HepG2 (cell line): ENCODE data around the gene MSS51. TPM values are rescaled to one million over a fixed set of nuclear protein-coding genes. Genes with fewer than 3 reads are reported as not detected.

Experiments
- CCDC6 ChIP-seq: sonication (generic); formaldehyde crosslinking; IDR thresholded peaks from 2 replicates; pipeline ENCODE4 v1.8.1; 2022; ENCODE audit warnings: mild to moderate bottlenecking, missing genetic modification reagents, moderate library complexity
- HNRNPLL ChIP-seq: fragments of 200-400 bp; formaldehyde crosslinking; IDR thresholded peaks from 2 replicates; pipeline ENCODE4 v1.6.1; 2017; ENCODE audit warnings: mild to moderate bottlenecking, low read depth, low read length; ENCODE audit not compliant: poor library complexity, severe bottlenecking
- PAWR ChIP-seq: sonication (generic); formaldehyde crosslinking; IDR thresholded peaks from 2 replicates; pipeline ENCODE4 v1.4.0; 2020; ENCODE audit warnings: missing genetic modification reagents, mild to moderate bottlenecking, borderline replicate concordance
- PHF5A ChIP-seq: IDR thresholded peaks from one replicate; pipeline ENCODE4 v1.6.1; 2018; ENCODE audit warnings: low read depth, missing genetic modification reagents; ENCODE audit not compliant: unreplicated experiment
- TMF1 ChIP-seq: sonication (generic); formaldehyde crosslinking; IDR thresholded peaks from 2 replicates; pipeline ENCODE4 v1.8.1; 2022; ENCODE audit warnings: low read depth, missing genetic modification reagents
- ZNF251 ChIP-seq: sonication (generic); formaldehyde crosslinking; IDR thresholded peaks from 2 replicates; pipeline ENCODE4 v1.9.0; 2021; ENCODE audit warnings: mild to moderate bottlenecking, missing genetic modification reagents
- ZNF3 ChIP-seq: IDR thresholded peaks from 2 replicates; pipeline ENCODE4 v1.7.0; 2017; ENCODE audit warnings: inconsistent platforms
- ZNF816 ChIP-seq: sonication (generic); formaldehyde crosslinking; IDR thresholded peaks from 2 replicates; pipeline ENCODE4 v1.8.0; 2022; ENCODE audit warnings: missing genetic modification reagents, mild to moderate bottlenecking, borderline replicate concordance
- ZNF839 ChIP-seq: sonication (generic); formaldehyde crosslinking; IDR thresholded peaks from 2 replicates; pipeline ENCODE4 v1.4.0; 2020; ENCODE audit warnings: missing genetic modification reagents, mild to moderate bottlenecking, borderline replicate concordance
- polyA plus RNA-seq, 8 experiments: library from polyadenylated mRNA; depleted of rRNA in 3 of 8; stranded (reverse) in 7 of 8; unstranded in 1 of 8; fragments of >200 nt; fragmentation: Illumina TruSeq in 4 of 8; extraction: Trizol in 4 of 8; gene quantifications; 2 replicates each; pipeline versions ENCODE4 v1.2.1 to v1.2.3, GENCODE V29; 2011 to 2016; ENCODE audit warnings: low read depth in 4 of 8, missing spikeins in 1 of 8, mixed read lengths in 1 of 8; ENCODE audit not compliant: insufficient read depth in 1 of 8
- total RNA-seq, 5 experiments: library from RNA; depleted of rRNA; stranded (reverse); fragments of >200 nt; fragmentation: Illumina TruSeq; extraction: Trizol; gene quantifications; 2 replicates each; pipeline ENCODE4 v1.2.3, GENCODE V29; 2016; ENCODE audit warnings: low read depth in 1 of 5
- TF ChIP-seq, protein P1 (sequence below): sonication (generic); formaldehyde crosslinking; IDR thresholded peaks from 2 replicates; pipeline ENCODE4 v1.5.0; 2020; ENCODE audit warnings: mild to moderate bottlenecking, missing genetic modification reagents, borderline replicate concordance
- TF ChIP-seq, protein P2 (sequence below), 2 experiments: sonication (generic) in 1 of 2; formaldehyde crosslinking in 1 of 2; IDR thresholded peaks; 2 replicates each; pipeline versions ENCODE4 v1.4.0 to v1.6.1; 2016 to 2020; ENCODE audit warnings: borderline replicate concordance in 1 of 2, low read depth in 1 of 2, mild to moderate bottlenecking in 1 of 2, missing genetic modification reagents in 1 of 2
- TF ChIP-seq, protein P3 (sequence below): sonication (generic); formaldehyde crosslinking; IDR thresholded peaks from 2 replicates; pipeline ENCODE4 v1.8.0; 2023; ENCODE audit warnings: mild to moderate bottlenecking, missing genetic modification reagents
- TF ChIP-seq, protein P4 (sequence below): sonication (generic); formaldehyde crosslinking; IDR thresholded peaks from 2 replicates; pipeline ENCODE4 v1.9.0; 2022; ENCODE audit warnings: missing genetic modification reagents, mild to moderate bottlenecking, borderline replicate concordance

The MSS51 gene
- total and polyA plus RNA-seq, 2 of the 13 experiments (the other 11 are each of a cell fraction or from before 2014, with no cell fraction given) = 0.91 to 2.4 TPM

- TF ChIP-seq, protein P1, sequence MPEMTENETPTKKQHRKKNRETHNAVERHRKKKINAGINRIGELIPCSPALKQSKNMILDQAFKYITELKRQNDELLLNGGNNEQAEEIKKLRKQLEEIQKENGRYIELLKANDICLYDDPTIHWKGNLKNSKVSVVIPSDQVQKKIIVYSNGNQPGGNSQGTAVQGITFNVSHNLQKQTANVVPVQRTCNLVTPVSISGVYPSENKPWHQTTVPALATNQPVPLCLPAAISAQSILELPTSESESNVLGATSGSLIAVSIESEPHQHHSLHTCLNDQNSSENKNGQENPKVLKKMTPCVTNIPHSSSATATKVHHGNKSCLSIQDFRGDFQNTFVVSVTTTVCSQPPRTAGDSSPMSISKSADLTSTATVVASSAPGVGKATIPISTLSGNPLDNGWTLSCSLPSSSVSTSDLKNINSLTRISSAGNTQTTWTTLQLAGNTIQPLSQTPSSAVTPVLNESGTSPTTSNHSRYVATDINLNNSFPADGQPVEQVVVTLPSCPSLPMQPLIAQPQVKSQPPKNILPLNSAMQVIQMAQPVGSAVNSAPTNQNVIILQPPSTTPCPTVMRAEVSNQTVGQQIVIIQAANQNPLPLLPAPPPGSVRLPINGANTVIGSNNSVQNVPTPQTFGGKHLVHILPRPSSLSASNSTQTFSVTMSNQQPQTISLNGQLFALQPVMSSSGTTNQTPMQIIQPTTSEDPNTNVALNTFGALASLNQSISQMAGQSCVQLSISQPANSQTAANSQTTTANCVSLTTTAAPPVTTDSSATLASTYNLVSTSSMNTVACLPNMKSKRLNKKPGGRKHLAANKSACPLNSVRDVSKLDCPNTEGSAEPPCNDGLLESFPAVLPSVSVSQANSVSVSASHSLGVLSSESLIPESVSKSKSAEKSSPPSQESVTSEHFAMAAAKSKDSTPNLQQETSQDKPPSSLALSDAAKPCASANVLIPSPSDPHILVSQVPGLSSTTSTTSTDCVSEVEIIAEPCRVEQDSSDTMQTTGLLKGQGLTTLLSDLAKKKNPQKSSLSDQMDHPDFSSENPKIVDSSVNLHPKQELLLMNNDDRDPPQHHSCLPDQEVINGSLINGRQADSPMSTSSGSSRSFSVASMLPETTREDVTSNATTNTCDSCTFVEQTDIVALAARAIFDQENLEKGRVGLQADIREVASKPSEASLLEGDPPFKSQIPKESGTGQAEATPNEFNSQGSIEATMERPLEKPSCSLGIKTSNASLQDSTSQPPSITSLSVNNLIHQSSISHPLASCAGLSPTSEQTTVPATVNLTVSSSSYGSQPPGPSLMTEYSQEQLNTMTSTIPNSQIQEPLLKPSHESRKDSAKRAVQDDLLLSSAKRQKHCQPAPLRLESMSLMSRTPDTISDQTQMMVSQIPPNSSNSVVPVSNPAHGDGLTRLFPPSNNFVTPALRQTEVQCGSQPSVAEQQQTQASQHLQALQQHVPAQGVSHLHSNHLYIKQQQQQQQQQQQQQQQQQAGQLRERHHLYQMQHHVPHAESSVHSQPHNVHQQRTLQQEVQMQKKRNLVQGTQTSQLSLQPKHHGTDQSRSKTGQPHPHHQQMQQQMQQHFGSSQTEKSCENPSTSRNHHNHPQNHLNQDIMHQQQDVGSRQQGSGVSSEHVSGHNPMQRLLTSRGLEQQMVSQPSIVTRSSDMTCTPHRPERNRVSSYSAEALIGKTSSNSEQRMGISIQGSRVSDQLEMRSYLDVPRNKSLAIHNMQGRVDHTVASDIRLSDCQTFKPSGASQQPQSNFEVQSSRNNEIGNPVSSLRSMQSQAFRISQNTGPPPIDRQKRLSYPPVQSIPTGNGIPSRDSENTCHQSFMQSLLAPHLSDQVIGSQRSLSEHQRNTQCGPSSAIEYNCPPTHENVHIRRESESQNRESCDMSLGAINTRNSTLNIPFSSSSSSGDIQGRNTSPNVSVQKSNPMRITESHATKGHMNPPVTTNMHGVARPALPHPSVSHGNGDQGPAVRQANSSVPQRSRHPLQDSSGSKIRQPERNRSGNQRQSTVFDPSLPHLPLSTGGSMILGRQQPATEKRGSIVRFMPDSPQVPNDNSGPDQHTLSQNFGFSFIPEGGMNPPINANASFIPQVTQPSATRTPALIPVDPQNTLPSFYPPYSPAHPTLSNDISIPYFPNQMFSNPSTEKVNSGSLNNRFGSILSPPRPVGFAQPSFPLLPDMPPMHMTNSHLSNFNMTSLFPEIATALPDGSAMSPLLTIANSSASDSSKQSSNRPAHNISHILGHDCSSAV (CRISPR knock-in tag) = no peak
- TF ChIP-seq, protein P2, sequence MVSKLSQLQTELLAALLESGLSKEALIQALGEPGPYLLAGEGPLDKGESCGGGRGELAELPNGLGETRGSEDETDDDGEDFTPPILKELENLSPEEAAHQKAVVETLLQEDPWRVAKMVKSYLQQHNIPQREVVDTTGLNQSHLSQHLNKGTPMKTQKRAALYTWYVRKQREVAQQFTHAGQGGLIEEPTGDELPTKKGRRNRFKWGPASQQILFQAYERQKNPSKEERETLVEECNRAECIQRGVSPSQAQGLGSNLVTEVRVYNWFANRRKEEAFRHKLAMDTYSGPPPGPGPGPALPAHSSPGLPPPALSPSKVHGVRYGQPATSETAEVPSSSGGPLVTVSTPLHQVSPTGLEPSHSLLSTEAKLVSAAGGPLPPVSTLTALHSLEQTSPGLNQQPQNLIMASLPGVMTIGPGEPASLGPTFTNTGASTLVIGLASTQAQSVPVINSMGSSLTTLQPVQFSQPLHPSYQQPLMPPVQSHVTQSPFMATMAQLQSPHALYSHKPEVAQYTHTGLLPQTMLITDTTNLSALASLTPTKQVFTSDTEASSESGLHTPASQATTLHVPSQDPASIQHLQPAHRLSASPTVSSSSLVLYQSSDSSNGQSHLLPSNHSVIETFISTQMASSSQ (IDR thresholded peaks at IDR 0.05; ENCODE audit: low read depth) = no peak
- TF ChIP-seq, protein P2 (CRISPR knock-in tag; IDR thresholded peaks at IDR 0.05; ENCODE audit: borderline replicate concordance) = no peak
- TF ChIP-seq, protein P3, sequence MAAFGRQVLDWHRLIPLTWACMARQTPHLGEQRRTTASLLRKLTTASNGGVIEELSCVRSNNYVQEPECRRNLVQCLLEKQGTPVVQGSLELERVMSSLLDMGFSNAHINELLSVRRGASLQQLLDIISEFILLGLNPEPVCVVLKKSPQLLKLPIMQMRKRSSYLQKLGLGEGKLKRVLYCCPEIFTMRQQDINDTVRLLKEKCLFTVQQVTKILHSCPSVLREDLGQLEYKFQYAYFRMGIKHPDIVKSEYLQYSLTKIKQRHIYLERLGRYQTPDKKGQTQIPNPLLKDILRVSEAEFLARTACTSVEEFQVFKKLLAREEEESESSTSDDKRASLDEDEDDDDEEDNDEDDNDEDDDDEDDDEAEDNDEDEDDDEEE (CRISPR knock-in tag) = no peak
- TF ChIP-seq CCDC6 (no peak), TMF1 (CRISPR knock-in tag) (no peak), ZNF3 (CRISPR knock-in tag) (no peak), ZNF816 (no peak), PHF5A (CRISPR knock-in tag) (no peak), ZNF839 (no peak), ZNF251 (CRISPR knock-in tag) (no peak), HNRNPLL (no peak), PAWR (no peak)
- TF ChIP-seq, protein P4, sequence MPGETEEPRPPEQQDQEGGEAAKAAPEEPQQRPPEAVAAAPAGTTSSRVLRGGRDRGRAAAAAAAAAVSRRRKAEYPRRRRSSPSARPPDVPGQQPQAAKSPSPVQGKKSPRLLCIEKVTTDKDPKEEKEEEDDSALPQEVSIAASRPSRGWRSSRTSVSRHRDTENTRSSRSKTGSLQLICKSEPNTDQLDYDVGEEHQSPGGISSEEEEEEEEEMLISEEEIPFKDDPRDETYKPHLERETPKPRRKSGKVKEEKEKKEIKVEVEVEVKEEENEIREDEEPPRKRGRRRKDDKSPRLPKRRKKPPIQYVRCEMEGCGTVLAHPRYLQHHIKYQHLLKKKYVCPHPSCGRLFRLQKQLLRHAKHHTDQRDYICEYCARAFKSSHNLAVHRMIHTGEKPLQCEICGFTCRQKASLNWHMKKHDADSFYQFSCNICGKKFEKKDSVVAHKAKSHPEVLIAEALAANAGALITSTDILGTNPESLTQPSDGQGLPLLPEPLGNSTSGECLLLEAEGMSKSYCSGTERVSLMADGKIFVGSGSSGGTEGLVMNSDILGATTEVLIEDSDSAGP (CRISPR knock-in tag) = no peak
These were observed 24.3 kb downstream of the MSS51 start (continued) for GRCh38 chr10:73408978-73409521.
